ENCODE results near the gene C16orf87.

Gene C16orf87

DNA sequence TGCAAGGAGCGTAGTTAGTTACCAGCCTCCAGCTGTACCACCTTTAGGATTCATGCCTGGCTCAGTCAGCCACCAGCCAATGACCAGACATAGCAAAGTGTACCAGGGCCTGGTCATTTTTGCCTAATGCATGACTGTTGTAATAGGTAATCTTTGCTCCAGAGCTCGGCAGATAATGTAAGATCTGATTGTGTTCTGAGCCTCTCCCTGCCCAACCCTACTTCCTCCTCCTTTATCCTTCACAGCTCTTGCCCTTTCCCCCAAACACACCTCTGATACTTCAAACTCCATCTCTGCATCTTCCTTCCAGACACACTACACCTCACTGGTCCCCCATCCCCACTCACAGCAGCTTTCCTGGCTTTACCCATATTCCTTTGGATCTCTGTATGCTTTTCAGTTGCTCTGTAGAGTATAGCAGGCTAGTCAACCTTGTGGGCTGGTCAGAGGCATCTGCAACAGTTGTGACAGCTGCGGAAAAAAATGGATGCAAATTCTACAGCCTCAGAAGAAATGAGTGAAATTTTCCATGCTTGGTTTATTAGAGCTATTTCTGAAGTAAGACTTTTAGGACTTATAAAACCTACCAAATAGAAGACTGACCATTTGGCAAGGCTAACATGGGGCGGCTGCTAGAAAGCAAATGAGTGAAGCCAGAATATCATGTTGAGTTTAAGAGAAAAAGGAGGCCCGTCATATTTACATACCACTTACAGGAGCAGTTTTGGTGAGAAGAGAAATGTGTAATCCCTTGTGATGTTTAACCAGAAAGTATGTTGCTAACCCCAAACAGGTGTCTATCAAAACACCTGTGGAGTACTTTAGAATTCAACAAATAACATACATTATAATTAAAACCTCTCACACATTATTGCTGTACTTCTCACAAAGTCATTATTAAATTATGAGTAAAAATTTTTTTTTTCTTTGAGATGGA is 19.9 kb upstream of the C16orf87 start:
- TF ChIP-seq, protein P1, sequence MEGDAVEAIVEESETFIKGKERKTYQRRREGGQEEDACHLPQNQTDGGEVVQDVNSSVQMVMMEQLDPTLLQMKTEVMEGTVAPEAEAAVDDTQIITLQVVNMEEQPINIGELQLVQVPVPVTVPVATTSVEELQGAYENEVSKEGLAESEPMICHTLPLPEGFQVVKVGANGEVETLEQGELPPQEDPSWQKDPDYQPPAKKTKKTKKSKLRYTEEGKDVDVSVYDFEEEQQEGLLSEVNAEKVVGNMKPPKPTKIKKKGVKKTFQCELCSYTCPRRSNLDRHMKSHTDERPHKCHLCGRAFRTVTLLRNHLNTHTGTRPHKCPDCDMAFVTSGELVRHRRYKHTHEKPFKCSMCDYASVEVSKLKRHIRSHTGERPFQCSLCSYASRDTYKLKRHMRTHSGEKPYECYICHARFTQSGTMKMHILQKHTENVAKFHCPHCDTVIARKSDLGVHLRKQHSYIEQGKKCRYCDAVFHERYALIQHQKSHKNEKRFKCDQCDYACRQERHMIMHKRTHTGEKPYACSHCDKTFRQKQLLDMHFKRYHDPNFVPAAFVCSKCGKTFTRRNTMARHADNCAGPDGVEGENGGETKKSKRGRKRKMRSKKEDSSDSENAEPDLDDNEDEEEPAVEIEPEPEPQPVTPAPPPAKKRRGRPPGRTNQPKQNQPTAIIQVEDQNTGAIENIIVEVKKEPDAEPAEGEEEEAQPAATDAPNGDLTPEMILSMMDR (conservative IDR thresholded peaks at IDR 0.05), result no peak
- H3K27ac ChIP-seq, result no peak overlapping the region

GRCh38 chr16:46848768-46849764 is 18.1 kb upstream of the C16orf87 start:
- TF ChIP-seq, protein P1 (conservative IDR thresholded peaks at IDR 0.05), result no peak
- H3K27ac ChIP-seq, result no peak overlapping the region

DNA sequence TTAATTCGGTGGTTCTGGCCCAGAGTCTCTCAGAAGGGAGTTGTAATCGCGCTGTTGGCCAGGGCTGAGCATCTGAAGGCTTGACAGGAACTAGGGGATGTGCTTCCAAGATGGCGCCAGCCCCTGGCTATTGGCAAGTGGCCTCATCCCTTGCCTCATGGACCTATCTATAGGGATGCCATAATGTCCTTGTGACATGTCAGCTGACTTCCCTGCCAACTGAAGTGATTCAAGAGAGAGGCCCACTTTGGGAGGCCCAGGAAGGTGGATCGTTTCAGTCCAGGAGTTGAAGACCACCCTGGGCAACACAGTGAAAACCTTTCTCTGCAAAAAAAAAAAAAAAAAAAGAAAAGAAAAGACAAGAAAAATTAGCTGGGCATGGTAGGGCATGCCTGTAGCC is 15.0 kb upstream of the C16orf87 start:
- no peak overlapping the region for H3K27ac ChIP-seq
- TF ChIP-seq, protein P1 (conservative IDR thresholded peaks at IDR 0.05), result no peak

DNA sequence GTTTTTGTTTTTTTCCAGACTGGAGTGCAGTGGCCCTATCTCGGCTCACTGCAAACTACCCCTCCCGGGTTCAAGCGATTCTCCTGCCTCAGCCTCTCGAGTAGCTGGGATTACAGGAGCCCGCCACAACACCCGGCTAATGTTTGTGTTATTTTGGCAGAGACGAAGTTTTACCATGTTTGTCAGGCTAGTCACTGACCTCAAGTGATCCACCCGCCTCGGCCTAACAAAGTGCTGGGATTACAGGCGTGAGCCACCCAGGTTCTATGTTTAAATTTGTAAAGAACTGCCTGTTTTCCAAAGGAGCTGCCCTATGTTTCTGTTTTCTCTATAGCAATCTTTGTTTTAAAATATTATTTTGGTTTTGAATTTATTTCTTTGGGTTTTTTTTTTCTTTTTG is 13.8 kb upstream of the C16orf87 start:
- TF ChIP-seq, protein P1 (conservative IDR thresholded peaks at IDR 0.05), result no peak
- H3K27ac ChIP-seq, result no peak overlapping the region

DNA sequence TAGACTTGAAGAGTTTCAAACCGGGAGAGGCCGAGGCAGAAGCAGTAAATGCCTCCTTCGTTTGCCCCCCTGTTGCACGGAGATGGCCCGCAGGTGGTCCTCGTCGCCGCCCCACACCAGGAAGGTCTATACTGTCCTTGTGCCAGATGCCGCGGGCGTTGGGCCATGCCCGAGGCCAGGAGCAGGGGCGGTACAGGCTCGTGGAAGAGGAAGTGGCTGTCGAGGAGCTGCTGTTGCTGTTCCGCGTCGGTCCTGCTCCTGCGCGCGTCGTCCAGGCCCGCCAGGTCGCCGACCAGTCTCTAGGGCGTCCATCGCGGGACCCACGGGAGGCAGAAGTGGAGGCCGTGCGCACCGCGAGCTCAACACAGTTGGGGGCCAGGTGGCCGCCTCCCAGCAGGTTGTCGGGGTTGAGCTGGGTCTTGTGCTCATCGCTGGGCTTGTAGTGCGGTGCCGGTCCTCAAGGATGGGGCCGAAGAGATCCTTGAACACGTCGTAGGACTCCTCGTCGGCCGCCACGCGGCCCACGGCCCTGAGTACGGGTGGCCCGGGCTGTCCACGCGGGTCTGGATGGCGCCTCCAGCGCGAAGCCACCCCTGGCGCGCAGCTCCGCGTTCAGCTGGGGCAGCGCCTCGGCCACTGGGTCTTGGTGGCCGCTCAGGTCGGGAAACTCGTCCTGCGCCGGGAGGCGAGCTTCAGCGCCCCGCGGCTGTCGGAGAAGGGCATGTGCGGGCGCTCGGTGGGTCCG is 13.1 kb upstream of the C16orf87 start:
- TF ChIP-seq, protein P1 (conservative IDR thresholded peaks at IDR 0.05), result no peak
- no peak overlapping the region for H3K27ac ChIP-seq

DNA sequence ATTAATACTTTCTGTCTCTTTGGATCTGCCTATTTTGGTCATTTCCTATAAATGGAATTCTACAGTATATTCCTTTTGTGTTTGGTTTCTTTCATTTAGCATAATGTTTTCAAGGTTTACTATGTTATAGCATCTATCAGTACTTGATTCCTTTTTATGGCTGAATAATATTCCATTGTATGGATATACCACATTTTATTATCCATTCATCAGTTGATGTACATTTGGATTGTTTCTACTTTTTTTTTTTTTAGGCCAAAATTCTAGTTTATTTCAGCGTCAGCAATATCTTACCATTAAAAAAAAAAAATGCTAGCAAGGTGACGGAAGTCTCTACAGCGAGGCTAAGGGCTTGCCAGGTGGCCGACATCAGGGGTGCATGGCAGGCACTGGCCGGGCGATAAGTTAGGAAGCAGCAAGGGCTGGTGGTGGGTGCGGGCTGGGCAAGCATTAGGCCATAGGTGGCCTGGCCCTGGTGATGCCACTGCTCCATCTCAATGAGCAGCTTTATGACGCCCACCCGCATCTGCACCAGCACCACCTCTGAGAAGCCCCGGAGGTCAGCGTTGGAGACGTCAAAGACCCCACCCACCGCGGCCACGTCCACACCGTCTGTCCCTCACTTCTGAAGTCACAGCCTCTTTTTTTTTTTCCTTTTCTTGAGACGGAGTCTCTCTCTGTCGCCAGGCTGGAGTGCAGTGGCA is 11.4 kb upstream of the C16orf87 start:
- no peak overlapping the region for H3K27ac ChIP-seq
- TF ChIP-seq, protein P1 (conservative IDR thresholded peaks at IDR 0.05), result no peak

All from VCaP (cell line).